Caki2 (cell line): Measurements from ENCODE around the gene LILRB2. TPM values are rescaled to one million over a fixed set of nuclear protein-coding genes. Genes with fewer than 3 reads are reported as not detected.
"Not testable (repeated sequence)": the region's sequence is repeated elsewhere in the genome, so short reads cannot be mapped to it uniquely, and the experiment has no call there.

Experiments
- DNase-seq: peaks from one replicate; pipeline ENCODE4 v3.0.0-alpha.2; 2015; ENCODE audit warnings: low read depth
- in situ Hi-C: cut with HindIII; loops from 2 replicates; pipeline ENCODE4 v1.10.0; 2016; ENCODE audit warnings: low sequenced_read_pairs, low pct_unique_long_range_greater_than_20kb, mixed read lengths
- total RNA-seq: library from RNA; depleted of rRNA; stranded (reverse); fragments of >200 nt; shearing (Covaris generic); gene quantifications from 2 replicates; pipeline ENCODE4 v1.2.3, GENCODE V29; 2014; ENCODE audit warnings: low replicate concordance; rRNA removed

The LILRB2 gene
- total RNA-seq = not detected in 2 replicates

DNA sequence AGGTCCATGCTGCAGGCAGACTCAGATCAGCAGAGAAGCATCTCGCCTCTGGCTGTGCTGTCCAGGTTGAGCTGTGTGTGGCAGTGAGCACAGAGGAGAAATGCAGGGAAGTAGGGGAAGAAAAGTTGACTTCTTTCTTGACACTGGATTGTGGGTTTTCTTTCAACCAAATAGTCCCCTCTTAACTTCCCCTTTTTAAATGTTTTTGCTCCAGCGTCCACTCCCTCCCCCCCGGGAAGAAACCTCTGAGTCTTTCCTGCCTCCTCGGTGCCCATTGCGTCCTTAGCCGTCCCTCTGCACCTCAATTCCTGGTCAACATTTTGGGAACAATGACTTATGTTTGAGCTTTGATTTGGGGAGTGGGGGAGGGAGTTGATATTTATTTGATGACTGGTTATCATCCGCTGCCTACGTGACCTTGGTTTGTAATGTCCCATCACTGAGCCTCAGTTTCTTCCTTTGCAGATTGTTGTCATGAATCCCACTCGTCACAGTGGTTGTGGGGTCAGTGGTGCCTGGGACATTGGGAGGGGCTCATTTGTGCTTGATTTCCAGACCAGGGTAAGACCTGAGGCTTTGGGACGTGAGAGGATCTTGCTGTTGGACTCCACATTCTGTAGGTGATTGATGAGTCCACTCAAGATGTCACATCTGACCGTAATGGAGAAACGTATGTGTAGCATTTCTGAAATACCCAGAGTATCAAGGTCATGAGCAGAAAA, at the start of gene LILRB2:
TSS of gene LILRB2 (minus strand) at position 104 of the 722 bp plus-strand sequence. CDS start 614 bp downstream, outside the sequence.
- DNase-seq = no peak
- in situ Hi-C loops = no loop called here

DNA sequence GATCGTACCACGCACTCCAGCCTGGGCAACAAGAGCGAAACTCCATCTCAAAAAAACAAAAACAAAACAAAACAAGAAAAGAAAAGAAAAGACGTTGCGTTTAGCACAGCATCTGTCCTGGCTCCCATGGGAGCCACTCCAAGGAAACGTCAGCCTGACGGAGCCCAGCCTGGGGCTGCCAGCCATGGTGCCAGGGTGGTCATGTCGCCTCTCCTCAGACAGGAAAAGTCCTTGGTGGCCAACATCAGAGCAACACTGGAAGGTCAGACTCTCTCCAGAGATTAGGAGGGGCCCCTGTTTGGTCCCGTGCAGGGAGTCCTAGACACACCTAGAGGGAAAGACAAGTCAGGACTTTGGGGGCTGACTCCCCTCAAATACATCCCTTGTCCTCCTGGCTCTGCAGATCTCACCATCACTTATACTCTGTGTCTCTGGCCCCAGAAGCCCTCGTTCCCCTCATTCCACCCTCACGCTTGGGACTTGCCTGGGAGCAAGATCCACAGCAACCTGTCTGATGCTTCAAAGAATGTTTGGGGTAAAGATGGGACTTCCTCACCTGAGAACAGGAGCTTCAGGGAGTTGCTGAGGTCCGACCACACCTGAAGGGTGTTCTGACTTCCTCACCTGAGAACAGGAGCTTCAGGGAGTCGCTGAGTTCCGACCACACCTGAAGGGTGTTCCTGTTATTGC, 48.7 kb upstream of the LILRB2 start:
- in situ Hi-C loops = no loop called here
- no peak for DNase-seq

DNA sequence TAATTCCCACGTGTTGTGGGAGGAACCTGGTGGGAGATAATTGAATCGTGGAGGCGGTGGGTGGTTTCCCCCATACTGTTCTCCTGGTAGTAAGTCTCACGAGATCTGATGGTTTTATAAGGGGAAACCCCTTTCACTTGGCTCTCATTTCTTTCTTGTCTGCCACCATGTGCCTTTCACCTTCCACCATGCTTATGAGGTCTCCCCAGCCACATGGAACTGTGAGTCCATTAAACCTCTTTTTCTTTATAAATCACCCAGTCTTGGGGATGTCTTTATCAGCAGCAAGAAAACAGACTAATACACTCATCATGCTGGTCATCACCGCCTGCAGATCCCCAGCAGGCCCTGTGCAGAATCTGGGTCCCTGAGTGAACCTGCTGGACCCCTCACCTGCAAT, 47.9 kb upstream of the LILRB2 start:
- in situ Hi-C loops, DNase-seq: not testable (repeated sequence)

DNA sequence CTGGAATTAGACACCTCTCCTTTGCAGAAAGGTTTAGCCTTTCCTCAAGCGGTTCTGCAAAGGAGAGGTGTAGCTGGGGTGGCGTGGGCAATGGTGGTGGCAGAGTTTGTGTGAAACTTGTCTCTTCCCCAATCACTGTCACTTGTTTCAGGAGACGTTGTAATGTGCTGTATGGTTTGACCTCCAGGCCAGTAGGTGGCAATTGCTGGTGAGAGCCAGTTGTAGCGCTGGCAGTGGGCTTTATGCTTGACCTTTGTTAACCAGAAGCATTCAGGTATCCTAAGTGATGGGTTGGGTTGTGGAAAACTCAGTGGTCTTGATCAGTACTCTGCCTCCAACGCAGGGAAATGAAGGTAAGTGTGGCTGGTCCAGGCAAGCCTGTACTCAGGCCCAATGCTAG, 44.7 kb upstream of the LILRB2 start:
- DNase-seq = no peak
- in situ Hi-C loops = no loop called here

DNA sequence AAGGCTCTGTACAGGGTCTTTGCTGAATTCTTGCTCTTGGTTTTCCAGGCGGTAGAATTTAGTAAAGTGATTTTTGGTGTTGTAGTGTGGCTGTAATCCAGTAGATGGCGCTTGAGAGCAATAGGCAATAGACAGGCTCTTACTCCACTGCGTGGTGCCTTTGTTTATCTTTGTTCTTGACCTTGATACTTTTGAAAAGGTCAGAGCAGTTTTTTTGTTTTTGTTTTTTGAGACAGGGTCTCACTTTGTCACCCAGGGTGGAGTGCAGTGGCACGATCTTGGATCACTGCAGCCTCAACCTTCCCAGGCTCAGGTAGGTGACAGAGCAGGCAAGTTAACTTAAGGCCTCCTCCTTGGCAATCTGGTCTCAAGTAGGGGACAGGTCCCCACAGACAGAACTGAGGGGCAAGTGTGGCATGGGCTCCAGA, 44.3 kb upstream of the LILRB2 start:
- DNase-seq = peak; percentile 31
- in situ Hi-C loops = no loop called here

DNA sequence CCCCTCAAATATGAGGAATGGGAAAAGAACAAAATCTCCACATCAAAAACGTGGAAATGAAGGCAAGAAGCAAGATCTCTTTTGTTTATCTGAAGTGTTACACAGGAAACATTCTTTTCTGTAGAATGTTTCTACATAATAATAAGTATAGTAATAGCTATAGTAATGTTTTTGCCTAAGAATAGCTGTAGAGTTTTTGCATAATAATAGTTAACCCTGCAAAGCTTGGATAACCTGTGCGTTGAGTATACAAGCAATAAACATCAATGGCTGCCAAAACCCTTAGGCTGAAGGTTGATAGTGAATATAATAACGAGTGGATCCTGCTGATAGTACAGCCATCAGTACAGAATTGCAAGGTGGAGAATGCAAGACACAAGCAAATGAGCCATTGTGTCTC, 43.2 kb upstream of the LILRB2 start:
- DNase-seq = no peak
- in situ Hi-C loops = no loop called here

DNA sequence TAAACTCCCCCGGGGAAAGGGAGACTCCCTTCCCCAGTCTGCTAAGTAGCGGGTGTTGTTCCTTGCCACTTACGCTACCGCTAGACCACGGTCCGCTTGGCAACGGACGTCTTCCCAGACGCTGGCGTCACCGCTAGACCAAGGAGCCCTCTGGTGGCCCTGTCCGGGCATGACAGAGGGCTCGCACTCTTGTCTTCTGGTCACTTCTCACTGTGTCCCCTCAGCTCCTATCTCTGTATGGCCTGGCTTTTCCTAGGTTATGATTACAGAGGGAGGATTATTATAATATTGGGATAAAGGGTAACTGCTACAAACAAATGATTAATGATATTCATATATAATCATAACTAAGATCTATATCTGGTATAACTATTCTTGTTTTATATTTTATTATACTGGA, 42.0 kb upstream of the LILRB2 start:
- in situ Hi-C loops, DNase-seq: not testable (repeated sequence)

DNA sequence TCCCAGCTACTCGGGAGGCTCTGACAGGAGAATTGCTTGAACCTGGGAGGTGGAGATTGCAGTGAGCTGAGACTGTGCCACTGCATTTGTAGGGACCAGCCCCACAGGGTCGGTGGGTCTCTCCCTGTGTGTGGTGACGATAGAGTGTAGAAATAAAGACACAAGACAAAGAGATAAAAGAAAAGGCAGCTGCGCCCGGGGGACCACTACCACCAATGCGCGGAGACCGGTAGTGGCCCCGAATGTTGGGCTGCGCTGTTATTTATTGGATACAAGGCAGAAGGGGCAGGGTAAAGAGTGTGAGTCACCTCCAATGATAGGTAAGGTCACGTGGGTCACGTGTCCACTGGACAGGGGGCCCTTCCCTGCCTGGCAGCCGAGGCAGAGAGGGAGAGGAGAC, 41.4 kb upstream of the LILRB2 start:
- in situ Hi-C loops = not testable (repeated sequence)

DNA sequence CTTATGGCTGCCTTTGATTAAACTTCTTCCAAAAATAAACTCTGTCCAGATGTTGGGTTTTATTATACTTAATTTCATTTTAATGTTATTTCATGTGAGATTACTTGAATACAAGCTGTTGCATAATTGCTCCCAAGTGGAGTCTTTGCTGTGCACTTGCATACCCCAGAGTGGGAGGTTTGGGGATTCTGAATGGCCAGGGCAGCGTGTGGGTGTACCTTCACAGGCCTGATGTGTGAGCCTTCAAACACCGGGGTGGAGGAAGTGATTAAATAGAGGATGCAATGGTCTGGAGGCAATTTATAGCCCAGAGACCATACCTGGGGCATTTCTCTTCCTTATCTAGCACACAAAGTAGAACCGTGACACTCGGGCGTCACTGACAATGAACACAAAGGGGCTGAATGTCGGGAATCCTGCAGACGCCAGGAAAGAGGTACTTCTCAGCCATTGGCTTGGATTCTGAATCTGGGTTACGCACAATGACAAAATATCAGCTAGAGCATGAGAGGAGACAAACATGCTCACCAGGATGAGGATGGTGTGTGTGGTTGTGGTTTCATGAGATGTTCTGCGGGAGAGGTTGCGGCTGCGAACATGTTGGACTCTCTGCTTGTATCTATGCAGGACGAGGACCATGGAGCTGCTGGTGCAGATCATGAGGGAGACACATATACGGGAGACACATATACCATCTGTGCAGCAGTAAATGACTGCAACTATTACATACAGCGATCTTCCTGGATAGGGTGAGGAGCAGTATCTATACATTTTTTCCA, 39.2 kb upstream of the LILRB2 start:
- in situ Hi-C loops = no loop called here
- no peak for DNase-seq

More for the DNA sequence above, 41.4 kb upstream of the LILRB2 start:
- not testable (repeated sequence) for DNase-seq

DNA sequence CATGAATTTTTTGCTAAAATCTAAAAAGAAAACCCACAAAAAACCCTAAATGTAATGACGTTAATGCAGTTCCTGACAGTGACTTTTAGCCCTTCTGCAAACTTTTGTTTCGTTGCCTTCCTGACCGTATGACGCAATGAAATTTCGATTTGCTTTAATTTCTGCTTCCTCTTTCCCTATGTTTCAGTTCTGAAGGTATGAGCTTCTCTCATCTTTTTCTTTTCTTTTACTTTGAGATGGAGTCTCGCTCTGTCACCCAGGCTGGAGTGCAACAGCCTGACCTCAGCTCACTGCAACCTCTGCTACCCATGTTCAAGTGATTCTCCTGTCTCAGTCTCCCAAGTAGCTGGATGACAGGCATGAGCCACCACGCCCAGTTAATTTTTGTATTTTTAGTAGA, 38.1 kb upstream of the LILRB2 start:
- in situ Hi-C loops = no loop called here
- no peak for DNase-seq

DNA sequence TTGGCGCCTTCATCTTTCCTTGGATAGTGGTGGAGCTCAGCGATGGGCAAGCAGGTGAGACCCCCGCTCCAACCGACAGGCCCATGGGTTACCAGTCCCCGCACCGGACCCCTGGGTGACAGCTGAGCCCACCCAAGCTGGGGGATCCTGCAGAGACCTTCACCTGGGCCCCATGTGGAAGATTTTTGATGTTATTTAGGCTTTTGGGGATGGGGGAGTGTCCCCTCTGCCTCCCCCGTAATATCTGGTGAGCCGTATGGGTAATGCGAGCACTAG, 37.0 kb upstream of the LILRB2 start:
- in situ Hi-C loops = no loop called here

DNA sequence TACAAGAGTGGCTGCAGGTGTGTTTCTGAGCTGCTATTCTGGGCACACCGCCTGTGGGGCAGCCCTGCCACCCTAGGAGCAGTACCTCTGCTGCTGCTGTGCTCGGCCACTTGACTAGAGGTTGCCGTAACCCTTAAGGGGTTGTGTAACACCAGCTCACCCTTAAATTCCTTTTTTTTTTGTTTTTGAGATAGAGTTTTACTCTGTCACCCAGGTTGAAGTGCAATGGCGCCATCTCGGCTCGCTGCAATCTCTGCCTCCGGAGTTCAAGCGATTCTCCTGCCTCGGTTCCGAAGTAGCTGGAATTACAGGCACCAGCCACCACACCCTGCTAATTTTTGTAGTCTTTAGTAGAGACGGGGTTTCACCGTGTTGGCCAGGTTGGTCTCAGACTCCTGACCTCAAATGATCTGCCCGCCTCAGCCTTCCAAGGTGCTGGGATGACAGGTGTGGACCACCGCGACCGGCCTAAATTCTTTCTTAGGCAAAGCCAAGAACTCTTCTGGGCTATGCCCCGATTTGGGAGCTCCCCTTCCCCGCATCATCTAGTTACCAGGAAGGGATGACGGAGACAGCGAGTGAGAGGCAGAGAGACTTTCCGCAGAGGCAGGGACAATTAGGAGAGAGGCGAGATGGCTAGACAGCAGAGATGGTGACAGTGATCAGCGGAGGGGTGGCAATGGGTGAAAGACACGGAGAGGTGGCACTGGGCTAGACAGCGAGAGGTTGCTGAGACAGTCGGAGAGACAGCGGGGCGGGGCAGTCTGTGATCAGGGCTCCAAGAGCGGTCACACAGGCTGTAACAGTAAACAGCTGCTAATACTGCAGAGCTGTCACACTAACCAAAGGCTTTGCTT, 36.4 kb upstream of the LILRB2 start:
- no peak for DNase-seq
- in situ Hi-C loops = no loop called here

More for the DNA sequence above, 37.0 kb upstream of the LILRB2 start:
- no peak for DNase-seq

DNA sequence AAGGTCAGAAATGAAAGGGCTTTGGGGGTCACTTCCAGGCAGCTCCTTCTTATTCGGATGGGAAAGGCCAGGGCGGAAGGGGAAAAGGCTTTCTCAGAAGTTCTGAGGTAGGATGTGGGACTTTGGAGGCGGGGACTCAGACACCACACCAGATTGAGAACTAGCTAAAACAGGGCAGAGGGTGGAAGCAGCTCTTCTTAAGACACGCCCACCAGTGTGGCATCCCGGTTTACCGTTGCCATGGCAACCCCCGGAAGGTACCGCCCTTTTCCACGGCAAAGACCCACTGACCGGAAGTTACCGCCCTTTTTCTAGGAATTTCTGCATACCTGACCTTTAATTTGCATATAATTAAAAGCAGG, 35.8 kb upstream of the LILRB2 start:
- DNase-seq = no peak
- in situ Hi-C loops = no loop called here

DNA sequence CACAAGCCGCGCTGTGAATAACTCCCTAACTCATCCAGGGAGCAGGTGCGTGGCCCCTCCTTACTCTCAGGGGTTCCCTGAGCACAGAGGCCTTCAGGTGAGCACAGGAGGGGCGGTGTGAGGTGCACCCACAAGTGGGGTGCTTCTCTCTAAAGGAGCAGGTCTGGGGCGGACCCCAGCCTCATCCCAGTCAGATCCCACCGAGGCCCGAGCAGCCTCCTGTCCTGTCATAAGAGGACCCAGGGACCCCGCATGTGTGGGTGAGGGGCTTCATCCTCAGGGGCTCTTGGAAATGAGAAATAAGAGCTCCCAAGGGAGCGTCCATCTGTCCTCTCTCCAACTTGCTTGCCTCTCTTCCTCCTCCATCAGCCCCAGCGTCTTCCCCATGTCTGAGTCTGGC, 35.0 kb upstream of the LILRB2 start:
- DNase-seq = no peak
- in situ Hi-C loops = no loop called here

DNA sequence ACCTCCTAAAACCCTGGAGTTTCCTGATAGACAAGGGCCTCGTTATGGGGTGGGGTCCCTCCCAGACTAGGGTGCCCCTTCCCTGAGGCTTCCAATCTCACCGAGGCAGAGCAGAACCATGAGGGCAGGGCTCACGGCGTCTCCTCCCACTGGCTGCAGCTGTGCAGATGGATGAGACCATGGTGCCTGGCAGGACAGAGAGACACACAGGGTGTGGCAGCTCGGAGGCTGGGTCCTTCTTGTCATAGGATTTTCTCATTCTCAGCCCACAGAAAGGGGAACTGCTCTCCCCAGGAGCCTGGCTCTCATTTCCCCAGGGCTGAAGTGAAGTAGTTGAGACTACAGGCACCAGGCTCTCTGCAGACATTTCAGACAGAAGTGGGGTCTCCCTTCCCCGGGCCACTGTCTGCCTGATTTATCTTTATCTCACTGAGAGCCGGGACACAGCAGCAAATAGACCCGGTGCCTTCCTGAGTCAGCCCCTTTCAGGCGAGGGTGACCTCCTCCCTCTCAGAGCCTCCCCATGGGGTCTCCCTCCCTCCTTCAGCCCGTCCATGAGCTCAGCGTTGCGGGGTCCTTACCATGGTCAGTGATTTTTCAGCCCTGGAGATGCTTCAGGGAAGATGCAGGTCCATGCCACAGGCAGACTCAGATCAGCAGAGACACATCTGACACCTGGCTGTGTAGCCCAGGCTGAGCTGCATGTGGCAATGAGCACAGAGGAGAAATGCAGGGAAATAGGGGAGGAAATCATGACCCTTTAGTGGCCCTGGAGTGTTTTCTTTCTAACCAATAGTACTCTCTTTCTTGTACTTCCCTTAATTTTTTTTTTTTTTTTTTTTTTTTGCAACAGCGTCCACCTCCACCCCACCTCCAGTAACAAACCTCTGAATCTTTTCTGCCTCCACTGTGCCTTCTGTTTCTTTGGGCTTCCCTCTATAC, 31.8 kb upstream of the LILRB2 start, which contains the start of gene LILRA5:
TSS of gene LILRA5 (minus strand) at position 731 of the 942 bp plus-strand sequence. CDS start at position 584, 147 bp downstream.
- no peak for DNase-seq
- in situ Hi-C loops = no loop called here

DNA sequence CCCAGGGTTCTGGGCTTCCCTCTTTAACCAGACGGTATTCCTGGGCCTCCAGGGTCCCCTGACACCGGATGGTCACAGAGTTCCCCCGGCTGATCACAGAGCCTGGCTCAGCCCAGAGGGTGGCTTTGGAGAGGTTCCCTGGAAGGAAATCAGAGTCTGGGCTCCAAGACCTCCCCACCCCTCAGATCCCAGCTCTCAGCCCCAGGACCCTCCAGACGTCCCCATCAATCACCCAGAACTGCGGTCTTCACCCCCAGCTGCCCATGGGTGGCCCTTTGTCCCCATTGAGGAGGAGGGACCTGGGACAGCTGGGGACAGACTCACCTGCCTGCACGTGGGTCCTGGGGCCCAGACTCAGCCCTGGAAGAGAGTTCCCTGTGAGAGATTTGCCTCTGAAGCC, 31.1 kb upstream of the LILRB2 start:
- no peak for DNase-seq
- in situ Hi-C loops = no loop called here

DNA sequence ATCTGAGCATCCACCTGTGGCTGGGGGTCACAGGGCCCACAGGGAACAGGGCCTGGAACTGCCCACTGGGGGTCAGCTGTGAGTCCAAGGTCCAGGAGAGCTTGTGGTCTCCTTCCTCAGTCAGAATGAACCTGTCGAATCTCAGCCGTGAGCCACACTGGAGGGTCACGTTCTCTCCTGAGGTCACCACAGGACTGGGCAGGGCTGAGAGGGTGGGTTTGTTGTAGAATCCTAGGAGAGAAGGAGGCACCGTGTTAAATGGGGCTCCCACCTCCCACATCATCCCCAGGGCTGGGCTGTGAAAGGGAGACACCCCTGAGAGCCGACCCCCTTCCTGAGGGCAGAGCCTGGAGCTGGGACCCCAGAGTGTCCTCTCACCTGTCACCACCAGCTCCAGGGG, 30.6 kb upstream of the LILRB2 start:
- in situ Hi-C loops = no loop called here
- no peak for DNase-seq
